GM12873 (cell line): ENCODE data around the gene DGAT2.

ENCODE experiments used
- TF ChIP-seq, protein P1 (sequence below): IDR thresholded peaks from 2 replicates; pipeline ENCODE4 v1.5.1; 2012; ENCODE audit warnings: low read depth, mild to moderate bottlenecking, moderate library complexity, low read length, control low read depth; ENCODE audit not compliant: insufficient read depth; ENCODE audit errors: missing control alignments

DGAT2 gene

GRCh38 chr11:75809991-75810390, 41.4 kb downstream of the DGAT2 start:
- TF ChIP-seq, protein P1, sequence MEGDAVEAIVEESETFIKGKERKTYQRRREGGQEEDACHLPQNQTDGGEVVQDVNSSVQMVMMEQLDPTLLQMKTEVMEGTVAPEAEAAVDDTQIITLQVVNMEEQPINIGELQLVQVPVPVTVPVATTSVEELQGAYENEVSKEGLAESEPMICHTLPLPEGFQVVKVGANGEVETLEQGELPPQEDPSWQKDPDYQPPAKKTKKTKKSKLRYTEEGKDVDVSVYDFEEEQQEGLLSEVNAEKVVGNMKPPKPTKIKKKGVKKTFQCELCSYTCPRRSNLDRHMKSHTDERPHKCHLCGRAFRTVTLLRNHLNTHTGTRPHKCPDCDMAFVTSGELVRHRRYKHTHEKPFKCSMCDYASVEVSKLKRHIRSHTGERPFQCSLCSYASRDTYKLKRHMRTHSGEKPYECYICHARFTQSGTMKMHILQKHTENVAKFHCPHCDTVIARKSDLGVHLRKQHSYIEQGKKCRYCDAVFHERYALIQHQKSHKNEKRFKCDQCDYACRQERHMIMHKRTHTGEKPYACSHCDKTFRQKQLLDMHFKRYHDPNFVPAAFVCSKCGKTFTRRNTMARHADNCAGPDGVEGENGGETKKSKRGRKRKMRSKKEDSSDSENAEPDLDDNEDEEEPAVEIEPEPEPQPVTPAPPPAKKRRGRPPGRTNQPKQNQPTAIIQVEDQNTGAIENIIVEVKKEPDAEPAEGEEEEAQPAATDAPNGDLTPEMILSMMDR = no peak

- TF ChIP-seq, protein P1 = no peak
Measured at GRCh38 chr11:75810637-75811390, 42.2 kb downstream of the DGAT2 start.

GRCh38 chr11:75811485-75811884, 42.9 kb downstream of the DGAT2 start:
- TF ChIP-seq, protein P1 = no peak

GRCh38 chr11:75812542-75813040, 44.0 kb downstream of the DGAT2 start:
- TF ChIP-seq, protein P1 = no peak

GRCh38 chr11:75813124-75813523, 44.5 kb downstream of the DGAT2 start:
- TF ChIP-seq, protein P1 = no peak

DNA sequence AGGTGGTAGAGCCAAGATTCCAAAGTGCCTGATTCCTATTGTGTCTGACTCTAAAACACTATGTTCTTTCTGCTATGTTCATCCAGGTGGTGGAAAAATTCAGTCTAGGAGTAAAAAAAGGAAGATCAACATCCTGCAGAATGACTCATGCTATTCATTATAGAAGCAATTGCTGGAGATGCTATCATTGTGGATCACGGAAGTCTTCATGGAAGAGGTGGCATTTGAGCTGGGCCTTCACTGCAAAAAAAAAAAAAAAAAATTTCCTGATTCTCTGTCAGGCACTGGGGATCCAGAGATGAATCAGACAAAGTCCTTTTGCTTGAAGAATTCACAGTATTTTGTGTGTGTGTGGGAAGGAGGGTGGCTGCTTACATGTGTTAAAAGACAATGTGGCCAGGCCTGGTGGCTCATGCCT, 45.1 kb downstream of the DGAT2 start:
- TF ChIP-seq, protein P1 = no peak

GRCh38 chr11:75814363-75814676, 45.7 kb downstream of the DGAT2 start:
- TF ChIP-seq, protein P1 = no peak
